ENCODE results near the gene PHLDA2.

DNA sequence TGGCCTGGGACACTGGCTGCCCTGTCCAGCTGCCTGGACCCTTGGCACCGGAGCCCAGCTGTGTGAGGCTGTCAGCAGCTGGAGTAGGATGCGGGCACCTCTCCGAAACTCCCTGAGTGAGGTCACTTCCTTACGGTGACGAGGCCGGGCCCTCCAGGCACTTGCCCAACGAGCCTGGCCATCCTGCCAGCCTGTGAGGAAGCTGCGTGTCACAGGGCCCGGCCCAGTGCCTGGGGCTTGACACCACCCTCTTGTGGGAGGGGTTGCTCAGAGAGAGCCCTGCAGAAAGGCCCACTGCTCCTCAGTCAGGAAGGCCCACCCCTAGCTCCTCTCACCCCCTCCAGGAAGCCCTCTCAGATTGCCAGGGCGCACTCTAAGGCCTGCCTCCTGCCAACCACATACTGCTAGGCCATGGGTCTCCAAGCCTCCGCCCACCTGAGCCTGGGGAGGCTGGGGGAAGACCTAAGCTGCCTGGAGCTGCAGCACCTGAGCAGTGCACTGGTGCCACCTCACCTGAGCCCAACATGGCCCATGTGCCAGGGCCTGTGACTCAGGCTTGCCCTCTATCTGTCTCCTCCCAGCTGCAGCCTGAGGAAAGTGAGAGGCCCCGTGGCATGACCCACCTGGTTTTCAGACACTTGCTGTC lies 4.3 kb upstream of the PHLDA2 start:
- TF ChIP-seq, protein P1, sequence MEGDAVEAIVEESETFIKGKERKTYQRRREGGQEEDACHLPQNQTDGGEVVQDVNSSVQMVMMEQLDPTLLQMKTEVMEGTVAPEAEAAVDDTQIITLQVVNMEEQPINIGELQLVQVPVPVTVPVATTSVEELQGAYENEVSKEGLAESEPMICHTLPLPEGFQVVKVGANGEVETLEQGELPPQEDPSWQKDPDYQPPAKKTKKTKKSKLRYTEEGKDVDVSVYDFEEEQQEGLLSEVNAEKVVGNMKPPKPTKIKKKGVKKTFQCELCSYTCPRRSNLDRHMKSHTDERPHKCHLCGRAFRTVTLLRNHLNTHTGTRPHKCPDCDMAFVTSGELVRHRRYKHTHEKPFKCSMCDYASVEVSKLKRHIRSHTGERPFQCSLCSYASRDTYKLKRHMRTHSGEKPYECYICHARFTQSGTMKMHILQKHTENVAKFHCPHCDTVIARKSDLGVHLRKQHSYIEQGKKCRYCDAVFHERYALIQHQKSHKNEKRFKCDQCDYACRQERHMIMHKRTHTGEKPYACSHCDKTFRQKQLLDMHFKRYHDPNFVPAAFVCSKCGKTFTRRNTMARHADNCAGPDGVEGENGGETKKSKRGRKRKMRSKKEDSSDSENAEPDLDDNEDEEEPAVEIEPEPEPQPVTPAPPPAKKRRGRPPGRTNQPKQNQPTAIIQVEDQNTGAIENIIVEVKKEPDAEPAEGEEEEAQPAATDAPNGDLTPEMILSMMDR (IDR thresholded peaks at IDR 0.05), result no peak
- no peak for TF ChIP-seq POLR2A (IDR thresholded peaks at IDR 0.05)
